Activated CD4-positive, alpha-beta T cell treated with anti-CD3 and anti-CD28 coated beads for 36 hours (primary cell): ENCODE results near the gene PEX5L. TPM values are rescaled to one million over a fixed set of nuclear protein-coding genes. Genes with fewer than 3 reads are reported as not detected.

Source experiments
- ATAC-seq: fragments of 200-7000 bp; cut with Tn5 transposase; one replicate; pipeline ENCODE4 v1.10.0; 2021; ENCODE audit warnings: mild to moderate bottlenecking, moderate library complexity
- CTCF ChIA-PET: fragments of 350-600 bp; sonication (Branson Sonifier 250); formaldehyde crosslinking; loops from one replicate; lab custom pipeline; 2021; ENCODE audit warnings: antibody characterized with exemption; lab: Charles Lee
- POLR2A ChIA-PET: fragments of 350-600 bp; sonication (Branson Sonifier 250); formaldehyde crosslinking; loops from one replicate; lab custom pipeline; 2021; ENCODE audit warnings: antibody characterized with exemption, inconsistent platforms; lab: Charles Lee
- DNase-seq: peaks from one replicate; pipeline ENCODE4 v3.0.0-alpha.2; 2020
- H3K27ac Mint-ChIP-seq: one replicate; pipeline ENCODE4 v1.8.0; 2021; ENCODE audit warnings: mixed read lengths
- H3K27me3 Mint-ChIP-seq: one replicate; pipeline ENCODE4 v1.8.0; 2021; ENCODE audit warnings: mixed read lengths
- H3K36me3 Mint-ChIP-seq: one replicate; pipeline ENCODE4 v1.8.0; 2021; ENCODE audit warnings: low read depth, mixed read lengths
- H3K4me1 Mint-ChIP-seq: one replicate; pipeline ENCODE4 v1.8.0; 2021; ENCODE audit warnings: mixed read lengths
- H3K4me3 Mint-ChIP-seq: one replicate; pipeline ENCODE4 v1.8.0; 2021; ENCODE audit warnings: mild to moderate bottlenecking, moderate library complexity, mixed read lengths
- H3K9me3 Mint-ChIP-seq: one replicate; pipeline ENCODE4 v1.8.0; 2021; ENCODE audit warnings: low read depth, mixed read lengths
- intact Hi-C, 2 experiments: fragments of 100-400 bp; cut with DNase I in 1 of 2; cut with micrococcal nuclease in 1 of 2; formaldehyde crosslinking; loops; one replicate each; pipeline versions ENCODE4 v1.14.2 to v1.15.1; 2022 to 2024; cut with DNase I, micrococcal nuclease
- total RNA-seq, 2 experiments: library from RNA; stranded (reverse); gene quantifications; one replicate each; pipeline ENCODE4 v1.2.3, GENCODE V29; 2021

PEX5L gene
- total RNA-seq, 2 experiments from 2014 or later: 0.35 TPM; not detected in 1

- POLR2A ChIA-PET: no interaction called here
- Mint-ChIP-seq H3K9me3 (no peaks in the 10 kb centered on the region), H3K36me3 (no peaks in the 10 kb centered on the region), H3K4me3 (no peak overlapping the region), H3K4me1 (peaks cover 10% of the 10 kb centered on the region), H3K27ac (no peak overlapping the region), H3K27me3 (peaks cover 22% of the 10 kb centered on the region)
- CTCF ChIA-PET: no interaction called here
- intact Hi-C loops: no loop called here
- ATAC-seq (no peak), DNase-seq (no peak)
These were observed 81.5 kb downstream of the PEX5L start for GRCh38 chr3:179955286-179955685.

- CTCF ChIA-PET: interaction anchor here (0.6 kb wide), 1 partner anchor 1026 kb away, joined by 4 read pairs; no protein-coding TSS in a partner anchor
- Mint-ChIP-seq H3K36me3 (no peaks in the 10 kb centered on the region), H3K27me3 (peaks cover 18% of the 10 kb centered on the region), H3K4me1 (peaks cover 10% of the 10 kb centered on the region), H3K4me3 (no peak overlapping the region), H3K27ac (no peak overlapping the region), H3K9me3 (no peaks in the 10 kb centered on the region)
- POLR2A ChIA-PET: no interaction called here
- ATAC-seq (no peak), DNase-seq (no peak)
- intact Hi-C loops: no loop called here
These were observed 82.5 kb downstream of the PEX5L start for GRCh38 chr3:179953993-179954870.

GRCh38 chr3:179950840-179951239 lies 85.9 kb downstream of the PEX5L start:
- Mint-ChIP-seq H3K4me3 (no peak overlapping the region), H3K27ac (no peak overlapping the region), H3K36me3 (no peaks in the 10 kb centered on the region), H3K9me3 (no peaks in the 10 kb centered on the region), H3K27me3 (peaks cover 13% of the 10 kb centered on the region), H3K4me1 (no peaks in the 10 kb centered on the region)
- ATAC-seq (no peak), DNase-seq (no peak)
- ChIA-PET CTCF (no interaction called here), POLR2A (no interaction called here)
- intact Hi-C loops: no loop called here

- ChIA-PET POLR2A (no interaction called here), CTCF (no interaction called here)
- intact Hi-C loops: no loop called here
- H3K27me3 Mint-ChIP-seq: peaks cover 12% of the 10 kb centered on the region
- DNase-seq: no peak
- H3K4me3 Mint-ChIP-seq: no peak overlapping the region
- no peaks in the 10 kb centered on the region for H3K9me3 Mint-ChIP-seq
- H3K36me3 Mint-ChIP-seq: no peaks in the 10 kb centered on the region
- ATAC-seq: no peak
- no peak overlapping the region for H3K27ac Mint-ChIP-seq
- no peaks in the 10 kb centered on the region for H3K4me1 Mint-ChIP-seq
These were observed 86.9 kb downstream of the PEX5L start for GRCh38 chr3:179949869-179950268.

- ChIA-PET POLR2A (no interaction called here), CTCF (no interaction called here)
- Mint-ChIP-seq H3K27me3 (peaks cover 13% of the 10 kb centered on the region), H3K36me3 (no peaks in the 10 kb centered on the region), H3K9me3 (no peaks in the 10 kb centered on the region), H3K27ac (no peak overlapping the region), H3K4me3 (no peak overlapping the region), H3K4me1 (no peaks in the 10 kb centered on the region)
- DNase-seq (no peak), ATAC-seq (no peak)
- intact Hi-C loops: no loop called here
These were observed 87.3 kb downstream of the PEX5L start for GRCh38 chr3:179949412-179949811.

GRCh38 chr3:179948740-179949139 lies 88.0 kb downstream of the PEX5L start:
- ChIA-PET CTCF (interaction anchor here (1.5 kb wide), 1 partner anchor 19 kb away, joined by 6 read pairs; no protein-coding TSS in a partner anchor), POLR2A (no interaction called here)
- Mint-ChIP-seq H3K36me3 (no peaks in the 10 kb centered on the region), H3K4me3 (no peak overlapping the region), H3K27ac (no peak overlapping the region), H3K4me1 (no peaks in the 10 kb centered on the region), H3K9me3 (no peaks in the 10 kb centered on the region), H3K27me3 (peaks cover 14% of the 10 kb centered on the region)
- intact Hi-C loops: no loop called here
- ATAC-seq (no peak), DNase-seq (no peak)

- POLR2A ChIA-PET: no interaction called here
- peaks cover 11% of the 10 kb centered on the region for H3K27me3 Mint-ChIP-seq
- DNase-seq (no peak), ATAC-seq (no peak)
- CTCF ChIA-PET: interaction anchor here (0.8 kb wide), 1 partner anchor 16 kb away, joined by 3 read pairs; no protein-coding TSS in a partner anchor
- H3K4me1 Mint-ChIP-seq: peaks cover 3% of the 10 kb centered on the region
- no peaks in the 10 kb centered on the region for H3K9me3 Mint-ChIP-seq
- intact Hi-C loops: no loop called here
- no peak overlapping the region for H3K27ac Mint-ChIP-seq
- H3K36me3 Mint-ChIP-seq: no peaks in the 10 kb centered on the region
- H3K4me3 Mint-ChIP-seq: no peak overlapping the region
These were observed 91.2 kb downstream of the PEX5L start for GRCh38 chr3:179945569-179945968.

GRCh38 chr3:179943117-179943880 lies 93.4 kb downstream of the PEX5L start:
- CTCF ChIA-PET: interaction anchor here (0.6 kb wide), 2 partner anchors 344 to 1220 kb away, joined by 3 read pairs; no protein-coding TSS in a partner anchor
- Mint-ChIP-seq H3K27ac (no peak overlapping the region), H3K36me3 (no peaks in the 10 kb centered on the region), H3K9me3 (no peaks in the 10 kb centered on the region), H3K4me3 (no peak overlapping the region), H3K4me1 (peaks cover 3% of the 10 kb centered on the region), H3K27me3 (peaks cover 10% of the 10 kb centered on the region)
- ATAC-seq (no peak), DNase-seq (no peak)
- POLR2A ChIA-PET: no interaction called here
- intact Hi-C loops: no loop called here

- Mint-ChIP-seq H3K4me1 (peaks cover 3% of the 10 kb centered on the region), H3K4me3 (no peak overlapping the region), H3K9me3 (no peaks in the 10 kb centered on the region), H3K27ac (no peak overlapping the region), H3K27me3 (peaks cover 15% of the 10 kb centered on the region), H3K36me3 (no peaks in the 10 kb centered on the region)
- ChIA-PET CTCF (no interaction called here), POLR2A (no interaction called here)
- intact Hi-C loops: no loop called here
- DNase-seq (no peak), ATAC-seq (no peak)
These were observed 94.1 kb downstream of the PEX5L start for GRCh38 chr3:179942553-179943075.

GRCh38 chr3:179935710-179936109 lies 101.0 kb downstream of the PEX5L start:
- DNase-seq (no peak), ATAC-seq (no peak)
- ChIA-PET CTCF (interaction anchor here (0.7 kb wide), 1 partner anchor 27 kb away, joined by 4 read pairs; no protein-coding TSS in a partner anchor), POLR2A (no interaction called here)
- Mint-ChIP-seq H3K36me3 (no peaks in the 10 kb centered on the region), H3K27me3 (peaks cover 6% of the 10 kb centered on the region), H3K27ac (no peak overlapping the region), H3K4me1 (no peaks in the 10 kb centered on the region), H3K9me3 (no peaks in the 10 kb centered on the region), H3K4me3 (no peak overlapping the region)
- intact Hi-C loops: no loop called here

- Mint-ChIP-seq H3K4me1 (no peaks in the 10 kb centered on the region), H3K4me3 (no peak overlapping the region), H3K9me3 (no peaks in the 10 kb centered on the region), H3K27ac (no peak overlapping the region), H3K36me3 (no peaks in the 10 kb centered on the region), H3K27me3 (peaks cover 6% of the 10 kb centered on the region)
- ChIA-PET CTCF (interaction anchor here (0.6 kb wide), 1 partner anchor 17 kb away, joined by 3 read pairs; no protein-coding TSS in a partner anchor), POLR2A (no interaction called here)
- DNase-seq: no peak
- intact Hi-C loops: no loop called here
- ATAC-seq: no peak
These were observed 102.8 kb downstream of the PEX5L start for GRCh38 chr3:179933914-179934313.
